Measurements from ENCODE around the gene TH. TPM values are rescaled to one million over a fixed set of nuclear protein-coding genes. Genes with fewer than 3 reads are reported as not detected.
"Not testable (repeated sequence)": the region's sequence is repeated elsewhere in the genome, so short reads cannot be mapped to it uniquely, and the experiment has no call there.

The TH gene
- total RNA-seq, 1 donor from 2014 or later, result not detected

DNA sequence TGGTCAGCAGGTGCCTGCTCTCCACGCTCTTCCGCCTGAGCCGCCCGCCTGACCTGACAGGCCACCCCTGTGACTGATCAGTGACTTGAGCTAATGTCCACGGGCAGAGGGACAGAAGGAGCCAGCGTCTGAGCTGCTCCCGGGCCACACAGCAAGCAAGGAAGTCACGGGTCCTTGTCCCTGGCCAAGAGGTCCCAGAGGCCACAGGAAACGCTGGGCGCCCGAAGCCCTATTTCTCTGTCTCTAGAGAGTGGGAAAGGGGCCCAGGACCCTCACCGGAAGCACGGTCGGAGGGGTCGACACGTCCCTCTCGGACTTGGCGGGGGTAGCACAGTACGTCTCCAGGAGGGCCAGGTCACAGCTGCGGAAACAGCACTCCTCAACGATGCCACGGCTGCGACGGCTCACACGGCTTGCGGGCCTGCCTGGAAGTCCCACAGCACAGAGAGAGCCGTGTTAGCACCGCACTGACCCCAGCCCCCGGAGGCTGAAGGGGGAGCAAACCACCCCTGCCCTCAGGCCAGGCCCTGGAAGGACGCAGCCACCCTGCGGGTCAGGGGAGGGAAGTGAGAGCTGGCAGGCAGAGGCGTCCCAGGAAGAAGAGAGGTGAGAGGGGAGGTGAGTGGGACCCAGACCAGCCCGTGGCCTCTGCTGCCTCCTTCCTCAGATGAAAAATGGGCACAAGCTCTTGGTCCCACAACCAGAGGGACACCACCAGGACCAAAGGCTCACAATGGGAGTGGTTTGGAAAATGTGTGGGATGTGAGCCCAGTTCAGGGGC, 38.2 kb downstream of the TH start:
- intact Hi-C loops (cut with micrococcal nuclease), result no loop called here

DNA sequence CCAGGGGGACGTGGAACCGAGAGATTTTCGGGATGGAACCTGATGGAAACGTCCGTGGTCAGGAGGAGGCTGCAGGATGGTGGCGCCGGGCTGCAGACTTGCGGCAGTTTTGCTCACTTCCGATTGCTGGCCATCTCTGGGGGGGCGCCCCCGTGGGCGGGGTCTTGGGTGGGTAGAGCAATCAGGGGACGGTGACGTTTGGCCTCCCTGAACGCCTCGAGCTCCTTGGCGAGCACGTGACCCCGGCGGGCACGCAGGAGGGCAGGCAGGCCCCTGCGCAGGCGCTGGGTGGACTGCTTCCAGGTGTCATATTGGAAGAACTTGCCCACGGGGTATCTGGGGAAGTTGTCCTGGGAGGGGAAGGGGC, 38.8 kb downstream of the TH start:
- intact Hi-C loops (cut with micrococcal nuclease), result no loop called here

DNA sequence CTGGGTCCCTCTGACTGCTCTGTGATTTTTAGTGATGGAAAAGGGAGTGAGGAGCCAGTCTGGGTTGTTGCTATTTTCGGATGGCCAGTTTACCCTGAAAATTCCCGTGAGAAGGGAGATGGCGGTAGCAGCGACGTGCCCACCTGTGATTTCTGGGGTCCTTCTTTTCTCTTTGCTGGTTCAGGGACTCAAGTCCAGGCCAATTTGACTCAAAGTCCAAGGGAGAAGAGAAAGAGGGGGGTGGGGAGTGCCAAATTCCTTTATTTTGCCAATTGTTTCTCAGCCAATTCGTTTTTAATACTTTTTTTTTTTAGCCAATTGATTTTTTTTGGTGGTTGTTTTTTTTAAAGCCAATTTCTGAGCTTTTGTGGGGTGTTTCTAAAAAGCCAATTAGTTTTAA, 39.4 kb downstream of the TH start:
- intact Hi-C loops (cut with micrococcal nuclease), result no loop called here

DNA sequence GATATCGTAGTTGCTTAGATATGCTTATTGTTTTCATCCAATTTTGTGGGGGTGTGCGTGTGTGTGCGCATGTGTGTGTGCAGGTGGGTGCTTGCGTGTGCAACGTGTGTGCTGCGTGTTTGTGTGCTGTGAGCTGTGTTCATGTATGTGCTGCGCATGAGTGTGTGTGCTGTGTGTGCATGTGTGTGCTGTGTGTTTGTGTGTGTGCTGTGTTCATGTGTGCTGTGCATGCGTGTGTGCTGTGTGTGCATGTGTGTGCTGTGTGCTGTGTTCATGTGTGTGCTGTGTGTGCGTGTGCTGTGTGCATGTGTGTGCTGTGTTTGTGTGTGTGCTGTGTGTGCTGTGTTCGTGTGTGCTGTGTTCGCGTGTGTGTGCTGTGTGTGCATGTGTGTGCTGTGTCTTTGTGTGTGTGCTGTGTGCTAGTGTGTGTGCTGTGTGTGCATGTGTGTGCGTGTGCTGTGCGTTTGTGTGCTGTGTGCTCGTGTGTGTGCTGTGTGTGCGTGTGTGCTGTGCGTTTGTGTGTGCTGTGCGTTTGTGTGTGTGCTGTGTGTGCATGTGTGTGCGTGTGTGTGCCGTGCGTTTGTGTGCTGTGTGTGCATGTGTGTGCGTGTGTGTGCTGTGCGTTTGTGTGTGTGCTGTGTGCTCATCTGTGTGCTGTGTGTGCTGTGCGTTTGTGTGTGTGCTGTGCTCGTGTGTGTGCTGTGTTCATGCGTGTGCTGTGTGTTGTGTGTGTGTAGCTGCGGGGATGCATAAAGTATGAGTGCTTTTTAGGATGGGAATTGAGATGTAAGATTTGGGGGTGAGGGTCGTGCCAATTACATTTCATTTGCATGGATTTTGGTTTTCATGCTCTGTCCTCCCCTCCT, 40.0 kb downstream of the TH start:
- intact Hi-C loops (cut with micrococcal nuclease), result no loop called here

DNA sequence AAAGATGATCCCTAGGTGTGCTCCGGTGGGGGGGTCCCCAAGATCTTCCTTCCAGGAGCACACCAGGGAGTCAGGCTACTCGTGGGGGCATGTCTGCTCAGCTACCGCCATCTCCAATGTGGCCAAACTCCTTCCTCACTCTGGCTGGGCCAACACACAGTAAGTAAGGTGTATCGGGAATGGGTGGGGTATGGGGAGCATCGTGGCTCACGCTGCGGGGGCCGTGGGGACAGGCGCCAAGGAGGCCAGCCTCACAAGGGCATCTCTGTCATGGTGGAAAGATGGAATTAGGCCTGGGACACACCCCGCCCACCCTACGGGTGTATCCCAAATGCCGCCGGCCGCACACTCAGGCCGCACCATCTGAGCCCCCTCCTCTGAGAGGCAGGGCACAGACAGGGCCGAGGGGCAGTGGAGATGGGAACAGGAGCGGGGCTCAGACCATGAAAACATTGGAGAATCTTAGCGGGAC, 40.7 kb downstream of the TH start:
- intact Hi-C loops (cut with micrococcal nuclease), result no loop called here

DNA sequence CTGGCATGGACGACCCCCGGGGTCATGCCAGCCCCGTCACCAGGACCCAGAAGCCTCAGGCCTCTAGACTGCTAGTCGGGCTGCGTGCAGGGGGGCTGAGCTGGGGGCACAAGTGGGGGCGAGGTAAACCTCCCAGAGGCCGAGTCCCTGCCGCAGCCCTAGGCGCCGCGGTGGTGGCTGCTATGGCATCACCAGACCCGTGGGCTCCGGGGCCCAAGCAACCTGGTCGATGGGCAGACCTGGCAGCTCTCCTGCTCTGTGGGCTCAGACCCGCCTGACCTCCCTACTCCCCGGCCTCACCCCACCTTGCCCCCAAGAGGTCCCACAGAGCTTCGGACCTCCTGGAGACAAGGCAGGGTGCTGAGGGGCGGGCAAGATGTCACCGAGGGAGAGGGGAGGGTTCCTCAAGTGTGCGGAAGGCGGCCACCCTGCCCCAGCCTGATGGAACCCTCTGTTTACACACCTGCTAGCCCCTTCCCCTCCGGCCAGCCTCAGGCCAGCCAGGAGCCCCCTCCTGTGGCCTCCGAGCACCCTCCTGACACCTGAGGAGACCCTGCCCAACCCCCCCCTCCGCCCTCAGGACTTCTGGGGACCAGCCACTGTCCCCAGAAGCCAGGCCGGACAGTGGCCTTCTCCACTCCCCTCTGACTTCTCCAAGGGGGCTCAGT, 41.8 kb downstream of the TH start:
- intact Hi-C loops (cut with micrococcal nuclease), result no loop called here

DNA sequence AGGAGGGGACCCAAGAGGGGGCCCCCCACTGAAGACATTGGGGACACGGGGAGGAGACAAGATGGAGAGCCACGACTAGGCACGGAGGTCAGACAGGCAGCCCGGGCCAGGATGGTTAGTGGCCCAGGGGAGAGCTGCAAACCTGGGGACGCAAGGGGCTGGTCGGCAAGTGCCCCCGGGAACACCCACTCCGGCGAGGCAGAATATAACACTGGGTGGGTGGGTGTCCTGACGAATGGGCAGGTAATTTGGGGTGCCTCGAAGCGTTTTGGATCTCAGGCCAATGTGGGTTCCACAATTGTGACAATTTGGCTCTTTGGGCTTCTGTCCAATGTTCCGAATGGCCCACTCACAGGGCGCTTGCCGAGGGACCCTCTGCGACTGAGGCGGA, 42.3 kb downstream of the TH start:
- intact Hi-C loops (cut with micrococcal nuclease), result no loop called here

DNA sequence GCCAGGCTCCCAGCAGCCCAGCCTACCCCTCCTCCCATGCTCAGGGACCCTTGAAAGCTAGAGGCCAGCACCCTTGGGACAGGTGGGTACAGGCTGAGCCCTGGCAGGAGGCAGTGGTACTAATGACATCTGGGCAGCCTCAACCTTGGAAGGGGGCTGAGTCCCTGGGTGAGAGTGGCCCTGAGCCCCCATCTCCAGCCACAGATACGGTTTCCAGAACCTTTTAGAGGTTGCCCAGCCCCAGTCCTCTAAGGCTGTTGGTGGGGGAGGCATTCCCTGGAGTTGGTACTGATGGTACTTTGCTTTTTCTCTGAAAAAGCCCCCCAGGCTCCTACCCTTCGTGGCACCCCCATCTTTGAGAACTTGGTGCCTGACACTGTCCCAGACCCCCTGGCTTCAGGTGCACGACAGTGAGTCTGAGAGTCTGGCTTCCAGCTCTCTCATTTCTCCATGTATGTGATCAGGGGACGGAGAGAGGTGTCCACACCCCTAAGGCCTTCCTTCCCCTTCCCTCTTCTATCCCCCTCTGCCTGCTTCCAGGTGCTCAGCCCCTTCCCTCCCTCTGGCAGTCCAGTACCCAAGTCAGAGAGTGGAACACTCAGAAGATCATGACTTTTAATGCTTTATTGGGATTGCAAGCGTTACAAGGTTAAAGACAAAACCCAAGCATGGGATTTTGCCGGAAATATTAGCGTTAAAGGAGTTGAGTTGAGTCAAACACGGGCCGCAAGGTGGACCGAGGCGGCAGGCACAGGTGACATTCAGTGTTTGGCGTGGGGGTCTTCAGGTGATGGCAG, 42.9 kb downstream of the TH start:
- intact Hi-C loops (cut with micrococcal nuclease), result no loop called here

DNA sequence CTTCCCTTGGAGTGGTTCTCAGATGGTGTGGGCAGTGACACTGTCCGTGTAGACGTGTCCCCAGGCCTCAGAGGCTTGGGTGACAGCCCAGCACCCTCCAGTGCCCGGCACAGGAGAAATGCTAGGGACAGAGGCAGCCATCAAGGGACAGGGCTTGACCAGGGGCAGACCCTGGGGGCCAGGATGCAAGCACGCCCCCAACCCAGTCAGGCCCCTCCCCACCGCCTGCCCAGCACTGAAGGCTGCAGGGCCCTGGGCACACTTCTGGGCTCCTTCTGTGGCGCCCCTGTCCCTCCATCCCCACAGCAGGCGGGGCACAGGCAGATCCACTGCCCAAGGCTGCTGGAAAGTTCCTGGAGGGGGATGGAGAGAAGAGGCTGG, 43.5 kb downstream of the TH start:
- intact Hi-C loops (cut with micrococcal nuclease), result no loop called here

DNA sequence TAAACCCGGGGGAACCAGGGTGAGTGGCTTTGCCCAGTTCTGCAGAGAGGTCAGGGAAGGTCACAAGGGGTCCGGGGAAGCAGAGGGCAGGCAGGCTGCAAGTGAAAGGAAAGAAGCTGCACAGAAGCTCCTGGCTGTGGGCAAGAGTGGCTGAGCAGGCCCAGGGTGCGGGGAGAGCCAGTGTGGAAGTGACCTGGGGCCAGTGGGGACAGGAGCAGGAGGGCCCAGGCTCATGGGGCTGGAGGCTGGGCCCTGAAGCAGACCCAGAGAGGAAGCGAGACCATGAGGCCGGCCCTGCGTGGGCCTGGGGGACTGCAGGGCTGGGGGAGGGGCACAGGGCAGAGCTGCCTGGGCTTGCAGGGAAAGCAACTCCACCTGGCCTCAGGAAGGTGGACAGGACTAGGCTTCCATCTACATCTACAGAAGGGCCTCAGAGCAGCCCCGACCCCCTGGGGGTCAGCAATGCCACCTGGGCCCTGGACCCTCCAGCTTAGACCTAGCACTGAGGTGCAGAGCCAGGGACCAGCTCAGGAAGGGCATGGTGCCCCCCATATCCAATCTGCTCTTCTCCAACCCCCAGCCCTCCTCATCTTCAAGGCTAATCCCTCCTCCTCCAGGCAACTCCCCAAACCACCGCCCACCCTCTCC, 44.0 kb downstream of the TH start:
- intact Hi-C loops (cut with micrococcal nuclease), result no loop called here

DNA sequence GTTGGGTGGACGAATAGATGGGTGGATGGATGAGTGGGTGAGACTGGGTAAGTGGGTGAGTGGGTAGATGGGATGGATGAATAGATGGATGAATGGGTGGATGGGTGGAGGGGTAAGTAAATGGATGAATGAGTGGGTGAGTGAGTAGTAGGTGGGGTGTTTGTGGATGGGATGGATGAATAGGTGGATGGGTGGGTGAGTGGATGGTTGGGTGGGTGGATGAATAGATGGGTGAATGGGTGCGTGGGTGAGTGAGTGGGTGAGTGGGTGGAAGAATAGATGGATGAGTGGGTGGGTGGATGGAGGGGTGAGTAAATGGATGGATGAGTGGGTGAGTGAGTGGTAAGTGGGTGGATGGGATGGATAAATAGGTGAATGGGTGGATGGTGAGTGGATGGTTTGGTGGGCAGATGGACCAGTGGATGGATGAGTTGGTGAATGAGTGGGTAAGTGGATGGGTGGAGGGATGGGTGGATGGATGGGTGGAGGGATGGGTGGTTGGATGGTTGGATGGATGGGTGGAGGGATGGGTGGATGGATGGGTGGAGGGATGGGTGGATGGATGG, 45.0 kb downstream of the TH start:
- intact Hi-C loops (cut with micrococcal nuclease), result no loop called here

DNA sequence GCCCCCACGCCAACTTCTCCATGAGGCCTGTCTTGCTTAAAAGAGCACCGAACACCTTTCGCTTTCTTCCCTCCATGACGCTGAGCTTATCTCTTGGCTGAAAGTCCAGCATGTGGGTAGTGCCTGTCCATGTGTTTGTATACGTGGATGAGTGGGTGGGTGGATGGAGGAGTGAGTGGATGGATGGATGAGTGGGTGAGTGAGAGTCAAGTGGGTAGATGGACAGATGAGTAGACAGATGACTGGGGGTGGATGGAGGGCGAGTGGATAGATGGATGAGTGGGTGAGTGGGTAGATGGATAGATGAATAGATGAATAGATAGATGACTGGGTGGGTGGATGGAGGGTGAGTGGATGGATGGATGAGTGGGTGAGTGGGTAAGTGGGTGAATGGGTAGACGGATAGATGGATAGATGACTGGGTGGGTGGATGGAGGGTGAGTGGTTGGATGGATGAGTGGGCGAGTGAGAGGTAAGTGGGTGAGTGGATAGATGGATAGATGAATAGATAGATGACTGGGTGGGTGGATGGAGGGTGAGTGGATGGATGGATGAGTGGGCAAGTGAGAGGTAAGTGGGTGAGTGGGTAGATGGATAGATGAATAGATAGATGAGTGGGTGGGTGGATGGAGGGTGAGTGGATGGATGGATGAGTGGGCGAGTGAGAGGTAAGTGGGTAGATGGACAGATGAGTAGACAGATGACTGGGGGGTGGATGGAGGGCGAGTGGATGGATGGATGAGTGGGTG, 46.7 kb downstream of the TH start:
- intact Hi-C loops (cut with micrococcal nuclease), result not testable (repeated sequence)

DNA sequence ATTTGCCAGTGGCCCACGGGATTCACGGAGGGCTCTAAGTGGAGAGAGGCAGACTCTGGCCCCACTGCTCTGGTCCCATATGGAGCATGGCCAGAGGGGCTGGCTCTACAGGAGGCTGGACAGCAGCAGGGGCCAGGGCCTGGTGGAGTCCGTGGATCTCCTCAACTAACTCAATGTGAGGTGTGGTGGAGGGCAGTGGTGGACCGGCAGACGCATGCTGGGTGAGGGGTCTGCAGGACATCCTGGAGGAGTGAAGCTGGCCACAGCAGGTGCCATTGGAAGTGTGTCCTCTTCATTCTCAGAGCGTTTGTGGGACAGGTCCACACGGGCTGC, 48.0 kb downstream of the TH start:
- intact Hi-C loops (cut with micrococcal nuclease), result no loop called here

DNA sequence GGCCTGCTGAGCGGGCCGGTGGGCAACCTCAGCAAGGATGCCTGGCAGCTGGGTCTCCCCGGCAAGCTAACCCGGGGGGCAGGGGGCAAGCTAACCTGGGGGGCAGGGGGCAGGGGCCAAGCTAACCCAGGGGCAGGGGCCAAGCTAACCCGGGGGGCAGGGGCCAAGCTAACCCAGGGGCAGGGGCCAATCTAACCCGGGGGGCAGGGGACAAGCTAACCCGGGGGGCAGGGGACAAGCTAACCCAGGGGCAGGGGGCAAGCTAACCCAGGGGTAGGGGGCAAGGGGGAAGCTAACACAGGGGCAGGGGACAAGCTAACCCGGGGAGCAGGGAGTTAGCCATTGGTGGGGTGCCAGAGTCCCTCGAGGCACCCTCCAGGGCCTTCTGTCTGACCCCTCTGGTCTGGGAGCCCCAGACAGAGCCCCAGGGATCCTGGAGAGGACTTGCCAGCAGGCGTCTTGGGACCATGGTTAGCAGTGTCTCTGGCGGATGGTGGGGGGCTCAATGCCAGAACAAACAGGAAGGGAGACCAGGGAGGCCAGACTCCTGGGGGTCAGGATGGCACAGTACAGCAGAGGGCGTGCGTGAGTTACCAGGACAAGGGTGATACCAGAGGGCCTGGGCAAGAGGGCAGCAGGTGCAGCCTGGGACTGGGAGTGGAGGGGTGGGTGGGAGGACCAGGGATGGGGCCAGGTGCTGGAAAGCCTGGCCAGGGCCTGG, 48.5 kb downstream of the TH start:
- intact Hi-C loops (cut with micrococcal nuclease), result no loop called here

DNA sequence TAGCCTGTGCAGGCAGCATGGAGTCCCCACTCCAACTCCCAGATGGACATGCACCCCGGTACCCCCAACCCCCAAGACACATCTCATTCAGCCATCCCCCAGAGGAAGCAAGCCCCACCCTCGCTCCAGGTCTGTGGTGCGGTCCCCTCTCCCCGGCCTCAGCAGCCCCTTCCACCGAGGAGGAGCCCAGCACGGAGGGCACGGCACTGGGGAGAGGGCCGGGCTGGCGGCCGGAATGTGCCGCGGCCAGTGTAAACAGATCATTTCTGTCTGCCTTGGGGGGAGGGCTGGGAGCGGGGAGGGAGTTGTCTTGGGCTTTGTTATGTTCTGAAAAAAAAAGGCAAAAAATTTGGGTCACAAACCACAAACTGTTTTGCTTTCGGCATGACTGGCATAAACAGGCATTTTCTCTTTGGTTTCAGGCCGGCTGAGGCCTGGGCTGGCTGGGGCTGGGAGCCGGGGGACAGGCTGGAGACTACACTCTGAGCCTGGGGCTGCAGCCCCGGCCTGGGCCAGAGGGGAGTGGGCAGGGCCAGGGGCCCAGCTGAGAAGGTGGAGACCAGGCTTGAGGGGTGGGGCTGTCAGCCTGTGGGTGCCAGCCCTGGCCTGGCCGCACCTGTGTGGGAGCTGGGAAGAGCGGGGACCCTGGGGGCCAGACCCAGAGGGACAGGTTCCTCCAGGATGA, 49.3 kb downstream of the TH start:
- intact Hi-C loops (cut with micrococcal nuclease), result no loop called here

DNA sequence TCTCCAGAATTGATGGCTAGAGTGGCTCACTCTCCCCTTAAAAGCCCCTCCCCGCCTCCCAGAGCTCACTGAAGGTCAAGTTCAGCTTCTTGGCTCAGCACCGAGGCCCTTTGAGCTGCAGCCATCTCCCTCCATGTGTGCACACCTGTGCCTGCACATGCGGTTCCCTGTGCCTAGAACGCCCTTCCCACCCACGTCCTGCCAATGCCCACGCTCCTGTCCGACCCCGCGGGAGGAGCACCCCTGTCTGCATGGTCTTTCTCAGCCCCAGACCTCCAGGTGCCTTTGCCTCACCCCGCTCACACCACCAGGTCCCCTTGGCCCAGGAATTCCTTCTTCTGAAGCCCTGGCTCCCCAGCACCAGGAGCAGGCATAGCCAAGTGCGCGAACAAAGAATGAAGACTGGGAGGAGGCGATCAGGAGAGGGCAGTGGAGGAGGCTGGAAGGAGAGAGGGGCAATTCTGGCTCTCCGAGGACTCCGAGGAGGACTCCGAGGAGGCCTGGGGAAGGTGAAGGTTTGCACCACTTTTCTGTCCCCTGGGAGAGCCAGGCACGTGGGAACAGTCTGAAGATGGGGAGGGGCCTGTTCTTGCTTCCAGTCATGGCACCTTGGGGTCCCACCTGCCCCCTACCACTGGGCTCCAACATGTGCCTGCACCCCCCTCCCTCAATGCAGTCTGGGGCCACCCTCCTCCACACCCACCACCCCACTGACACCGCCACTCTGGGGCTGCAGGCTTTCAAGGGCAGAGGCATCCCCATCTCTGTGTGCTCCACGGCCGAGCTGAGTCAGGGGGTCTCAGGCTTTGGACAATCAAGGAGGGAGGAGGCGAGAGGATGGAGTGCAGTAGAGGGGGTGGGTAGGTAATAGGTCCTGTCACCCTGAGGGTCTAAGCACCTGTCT, 50.1 kb downstream of the TH start:
- intact Hi-C loops (cut with micrococcal nuclease), result no loop called here

DNA sequence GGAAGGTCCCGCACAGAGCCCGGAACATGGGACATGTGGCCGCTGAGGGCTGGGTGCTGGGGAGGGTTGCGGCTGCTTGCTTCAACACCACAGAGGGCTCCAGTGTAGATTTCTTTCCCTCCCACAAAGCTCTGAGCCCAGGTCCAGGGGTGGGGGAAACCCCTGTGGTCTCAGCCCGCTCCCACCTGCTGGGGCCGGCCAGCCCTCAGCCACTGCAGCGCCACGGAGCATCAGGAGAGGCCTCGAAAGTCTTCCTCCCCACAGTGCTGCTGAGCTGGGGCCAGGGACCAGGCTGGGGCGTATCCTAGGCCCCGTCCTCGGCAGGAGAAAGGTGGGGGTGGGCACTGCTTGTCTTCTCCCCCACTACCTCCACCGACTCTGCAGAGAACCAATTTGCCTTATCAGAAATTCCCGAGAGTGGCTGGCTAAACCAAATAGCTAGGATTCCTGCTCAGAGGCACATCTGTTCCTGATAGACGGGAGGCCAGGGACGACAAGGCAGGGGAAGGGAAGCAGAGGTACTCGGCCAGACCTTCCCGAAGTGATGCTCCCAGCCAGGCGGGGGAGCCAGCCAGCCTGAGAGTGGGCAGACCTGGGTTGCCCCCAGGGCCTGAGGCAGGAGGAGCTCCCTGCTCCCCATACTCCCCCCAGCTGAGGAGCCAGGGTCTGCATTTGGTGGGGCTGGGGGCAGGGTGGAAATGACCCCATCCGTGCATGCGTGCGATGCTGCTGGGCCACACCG, 51.1 kb downstream of the TH start:
- intact Hi-C loops (cut with micrococcal nuclease), result no loop called here
